HepG2 (cell line): Measurements from ENCODE around the gene CERS6. TPM values are rescaled to one million over a fixed set of nuclear protein-coding genes. Genes with fewer than 3 reads are reported as not detected.
A peak's percentile ranks its signal among the peaks of the same experiment; 100 is the strongest.

ENCODE experiments used
- ATAC-seq: fragments of 200-7000 bp; cut with Tn5 transposase; 3 replicates; pipeline ENCODE4 v1.9.1; 2020; ENCODE audit warnings: mild to moderate bottlenecking, moderate library complexity
- BruUV-seq: library from RNA; stranded (reverse); fragments of 400-500 nt; replicated peaks from 2 replicates; lab custom pipeline; 2021; lab: Mats Ljungman, UMichigan
- CTCF ChIA-PET: fragments of 300-600 bp; formaldehyde crosslinking; extraction: SDS; loops from one replicate; lab custom pipeline; 2021; ENCODE audit warnings: low total read pairs, inconsistent platforms, low intra/inter-chr PET ratio; lab: Yijun Ruan, JAX
- POLR2A ChIA-PET: fragments of 350-600 bp; sonication (Branson Sonifier 250); formaldehyde crosslinking; loops from one replicate; lab custom pipeline; 2020; ENCODE audit warnings: antibody characterized with exemption, inconsistent platforms; lab: Yijun Ruan, JAX
- DNase-seq: peaks from one replicate; pipeline ENCODE4 v3.0.0-alpha.2; 2015; ENCODE audit warnings: low spot score
- FAIRE-seq: peaks from 3 replicates; lab custom pipeline; 2011; peaks lifted over from hg19 to GRCh38; lab: Jason Lieb, UNC
- H2AFZ ChIP-seq: one replicate; pipeline ENCODE4 v1.6.1; 2011; ENCODE audit warnings: low read length, inconsistent platforms
- H3K27ac ChIP-seq: fragments of 300-600 bp; 3 replicates; pipeline ENCODE4 v1.8.0; 2011; ENCODE audit warnings: mixed run types, mild to moderate bottlenecking, mixed read lengths, low read length, inconsistent platforms; ENCODE audit not compliant: insufficient read depth; ENCODE audit errors: extremely low read length
- H3K27me3 ChIP-seq, 2 experiments: fragments of 200-600 bp in 1 of 2; 2 replicates in 1 of 2; 3 replicates in 1 of 2; pipeline versions ENCODE4 v1.6.0 to v1.8.0; 2011; ENCODE audit warnings: low read length in 2 of 2, mild to moderate bottlenecking in 2 of 2, moderate library complexity in 2 of 2, inconsistent platforms in 1 of 2; ENCODE audit not compliant: insufficient read depth in 2 of 2, control insufficient read depth in 1 of 2
- H3K36me3 ChIP-seq, 2 experiments: fragments of 200-600 bp in 1 of 2; replicated peaks in 1 of 2; 2 replicates in 1 of 2; 3 replicates in 1 of 2; pipeline versions ENCODE4 v1.5.1 to v1.8.0; 2011; ENCODE audit warnings: low read length in 2 of 2, inconsistent platforms in 1 of 2; ENCODE audit not compliant: insufficient read depth in 2 of 2, control insufficient read depth in 1 of 2
- H3K4me1 ChIP-seq: 2 replicates; pipeline ENCODE4 v1.5.1; 2012; ENCODE audit warnings: low read length, inconsistent platforms; ENCODE audit not compliant: insufficient read depth
- H3K4me2 ChIP-seq: 2 replicates; pipeline ENCODE4 v1.6.0; 2011; ENCODE audit warnings: low read depth, low read length, inconsistent platforms
- H3K4me3 ChIP-seq, 3 experiments: fragments of 200-600 bp in 1 of 3; sonication (generic), shearing (Covaris generic) in 1 of 3; replicated peaks in 1 of 3; 2 replicates each; pipeline ENCODE4 v1.5.1; 2011 to 2016; ENCODE audit warnings: low read length in 3 of 3, inconsistent platforms in 2 of 3, low read depth in 2 of 3, mild to moderate bottlenecking in 2 of 3, control low read depth in 1 of 3, mixed read lengths in 1 of 3; ENCODE audit not compliant: insufficient read depth in 1 of 3
- H3K79me2 ChIP-seq: one replicate; pipeline ENCODE4 v1.6.1; 2011; ENCODE audit warnings: low read length, inconsistent platforms; ENCODE audit not compliant: insufficient read depth
- H3K9ac ChIP-seq: 2 replicates; pipeline ENCODE4 v1.6.0; 2011; ENCODE audit warnings: mild to moderate bottlenecking, low read depth, low read length, inconsistent platforms; ENCODE audit not compliant: insufficient read depth
- H3K9me3 ChIP-seq: 2 replicates; pipeline ENCODE4 v1.5.1; 2012; ENCODE audit warnings: mild to moderate bottlenecking, low read length
- H4K20me1 ChIP-seq: 2 replicates; pipeline ENCODE4 v1.6.0; 2011; ENCODE audit warnings: inconsistent platforms, mild to moderate bottlenecking, low read length, moderate library complexity; ENCODE audit not compliant: insufficient read depth
- FOSL2 ChIP-seq: sonication (generic); formaldehyde crosslinking; IDR thresholded peaks from 2 replicates; pipeline ENCODE4 v1.4.0; 2020; ENCODE audit warnings: missing genetic modification reagents
- HCFC1 ChIP-seq: fragments of 150-350 bp; IDR thresholded peaks from 2 replicates; pipeline ENCODE4 v1.6.1; 2014; ENCODE audit warnings: low read depth, low read length
- HOXA5 ChIP-seq: sonication (generic); formaldehyde crosslinking; IDR thresholded peaks from 2 replicates; pipeline ENCODE4 v1.4.0; 2020; ENCODE audit warnings: missing genetic modification reagents
- RBM39 ChIP-seq: fragments of 200-400 bp; formaldehyde crosslinking; IDR thresholded peaks from one replicate; pipeline ENCODE4 v1.6.1; 2018; ENCODE audit warnings: antibody characterized with exemption, mild to moderate bottlenecking, low read depth, low read length; ENCODE audit not compliant: poor library complexity, severe bottlenecking
- RFX5 ChIP-seq: IDR thresholded peaks from 2 replicates; pipeline ENCODE4 v1.6.1; 2011; ENCODE audit warnings: low read depth, low read length, improper control_type of control experiment
- ZNF280D ChIP-seq: sonication (generic); formaldehyde crosslinking; IDR thresholded peaks from 2 replicates; pipeline ENCODE4 v1.5.1; 2020; ENCODE audit warnings: mild to moderate bottlenecking, missing genetic modification reagents
- ZNF331 ChIP-seq: sonication (generic); formaldehyde crosslinking; IDR thresholded peaks from 2 replicates; pipeline ENCODE4 v1.4.0; 2020; ENCODE audit warnings: missing genetic modification reagents
- ZNF597 ChIP-seq: sonication (generic); formaldehyde crosslinking; IDR thresholded peaks from 2 replicates; pipeline ENCODE4 v1.5.0; 2020; ENCODE audit warnings: missing genetic modification reagents
- WGBS: methylation state at CpG from one replicate; pipeline ENCODE4 v1.1.6; 2017; ENCODE audit warnings: low lambda C conversion rate; 5-methylcytosine and 5-hydroxymethylcytosine counted together
- in situ Hi-C: cut with HindIII; loops from 2 replicates; pipeline ENCODE4 v1.10.0; 2017; ENCODE audit warnings: low pct_unique_long_range_greater_than_20kb; ENCODE audit not compliant: extremely low pct_ligation_motif_present
- intact Hi-C: fragments of 100-400 bp; cut with micrococcal nuclease; formaldehyde crosslinking; loops from one replicate; pipeline ENCODE4 v1.10.0; 2022; ENCODE audit not compliant: unreplicated experiment
- polyA plus RNA-seq, 8 experiments: library from polyadenylated mRNA; depleted of rRNA in 3 of 8; stranded (reverse) in 7 of 8; unstranded in 1 of 8; fragments of >200 nt; fragmentation: Illumina TruSeq in 4 of 8; extraction: Trizol in 4 of 8; gene quantifications; 2 replicates each; pipeline versions ENCODE4 v1.2.1 to v1.2.3, GENCODE V29; 2011 to 2016; ENCODE audit warnings: low read depth in 4 of 8, missing spikeins in 1 of 8, mixed read lengths in 1 of 8; ENCODE audit not compliant: insufficient read depth in 1 of 8
- total RNA-seq, 5 experiments: library from RNA; depleted of rRNA; stranded (reverse); fragments of >200 nt; fragmentation: Illumina TruSeq; extraction: Trizol; gene quantifications; 2 replicates each; pipeline ENCODE4 v1.2.3, GENCODE V29; 2016; ENCODE audit warnings: low read depth in 1 of 5
- TF ChIP-seq, protein P1 (sequence below): sonication (generic); formaldehyde crosslinking; IDR thresholded peaks from 2 replicates; pipeline ENCODE4 v1.4.0; 2020; ENCODE audit warnings: low read depth, missing genetic modification reagents

CERS6 gene
- total and polyA plus RNA-seq, 2 of the 13 experiments (the other 11 are each of a cell fraction or from before 2014, with no cell fraction given) = 10.1 to 20.3 TPM

GRCh38 chr2:168593713-168594112 lies 137.6 kb downstream of the CERS6 start:
- ChIA-PET CTCF (no interaction called here), POLR2A (no interaction called here)
- no peak overlapping the region for H2AFZ ChIP-seq
- no peaks in the 10 kb centered on the region for H3K79me2 ChIP-seq
- 96% methylated on average over 1 of the region's 1 CpG for WGBS
- in situ Hi-C loops = no loop called here
- no peak for TF ChIP-seq RBM39
- no peak for TF ChIP-seq ZNF331 (CRISPR knock-in tag)
- TF ChIP-seq HOXA5 (CRISPR knock-in tag) = no peak
- TF ChIP-seq, protein P1, sequence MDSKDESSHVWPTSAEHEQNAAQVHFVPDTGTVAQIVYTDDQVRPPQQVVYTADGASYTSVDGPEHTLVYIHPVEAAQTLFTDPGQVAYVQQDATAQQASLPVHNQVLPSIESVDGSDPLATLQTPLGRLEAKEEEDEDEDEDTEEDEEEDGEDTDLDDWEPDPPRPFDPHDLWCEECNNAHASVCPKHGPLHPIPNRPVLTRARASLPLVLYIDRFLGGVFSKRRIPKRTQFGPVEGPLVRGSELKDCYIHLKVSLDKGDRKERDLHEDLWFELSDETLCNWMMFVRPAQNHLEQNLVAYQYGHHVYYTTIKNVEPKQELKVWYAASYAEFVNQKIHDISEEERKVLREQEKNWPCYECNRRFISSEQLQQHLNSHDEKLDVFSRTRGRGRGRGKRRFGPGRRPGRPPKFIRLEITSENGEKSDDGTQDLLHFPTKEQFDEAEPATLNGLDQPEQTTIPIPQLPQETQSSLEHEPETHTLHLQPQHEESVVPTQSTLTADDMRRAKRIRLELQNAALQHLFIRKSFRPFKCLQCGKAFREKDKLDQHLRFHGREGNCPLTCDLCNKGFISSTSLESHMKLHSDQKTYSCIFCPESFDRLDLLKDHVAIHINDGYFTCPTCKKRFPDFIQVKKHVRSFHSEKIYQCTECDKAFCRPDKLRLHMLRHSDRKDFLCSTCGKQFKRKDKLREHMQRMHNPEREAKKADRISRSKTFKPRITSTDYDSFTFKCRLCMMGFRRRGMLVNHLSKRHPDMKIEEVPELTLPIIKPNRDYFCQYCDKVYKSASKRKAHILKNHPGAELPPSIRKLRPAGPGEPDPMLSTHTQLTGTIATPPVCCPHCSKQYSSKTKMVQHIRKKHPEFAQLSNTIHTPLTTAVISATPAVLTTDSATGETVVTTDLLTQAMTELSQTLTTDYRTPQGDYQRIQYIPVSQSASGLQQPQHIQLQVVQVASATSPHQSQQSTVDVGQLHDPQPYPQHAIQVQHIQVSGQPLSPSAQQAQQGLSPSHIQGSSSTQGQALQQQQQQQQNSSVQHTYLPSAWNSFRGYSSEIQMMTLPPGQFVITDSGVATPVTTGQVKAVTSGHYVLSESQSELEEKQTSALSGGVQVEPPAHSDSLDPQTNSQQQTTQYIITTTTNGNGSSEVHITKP (CRISPR knock-in tag) = no peak
- no peak for TF ChIP-seq ZNF597 (CRISPR knock-in tag)
- 0 out of 2 replicates have a peak, but pooled peaks have one; percentile 39 for TF ChIP-seq RFX5
- no peak for TF ChIP-seq HCFC1
- TF ChIP-seq FOSL2 (CRISPR knock-in tag) = no peak
- no peak for TF ChIP-seq ZNF280D (CRISPR knock-in tag)
- TF ChIP-seq, all 625 proteins: peak for 1
- no peaks in the 10 kb centered on the region; the same call in 1 of the 2 replicates for H4K20me1 ChIP-seq
- no peak overlapping the region for H3K27ac ChIP-seq
- BruUV-seq = no TSS peak
- intact Hi-C loops = no loop called here
- ATAC-seq = no peak
- DNase-seq = no peak
- no peak overlapping the region for H3K4me3 ChIP-seq
- no peaks in the 10 kb centered on the region for H3K4me1 ChIP-seq
- H3K27me3 ChIP-seq = no peaks in the 10 kb centered on the region
- no peak overlapping the region for H3K9ac ChIP-seq
- no peak for FAIRE-seq
- no peak overlapping the region for H3K4me2 ChIP-seq
- H3K36me3 ChIP-seq = no peaks in the 10 kb centered on the region
- H3K9me3 ChIP-seq = no peaks in the 10 kb centered on the region
